Measurements from ENCODE around the gene SLC15A1. TPM values are rescaled to one million over a fixed set of nuclear protein-coding genes. Genes with fewer than 3 reads are reported as not detected.
A peak's percentile ranks its signal among the peaks of the same experiment; 100 is the strongest.

The SLC15A1 gene
- polyA plus RNA-seq, 1 donor: 16.8 TPM

DNA sequence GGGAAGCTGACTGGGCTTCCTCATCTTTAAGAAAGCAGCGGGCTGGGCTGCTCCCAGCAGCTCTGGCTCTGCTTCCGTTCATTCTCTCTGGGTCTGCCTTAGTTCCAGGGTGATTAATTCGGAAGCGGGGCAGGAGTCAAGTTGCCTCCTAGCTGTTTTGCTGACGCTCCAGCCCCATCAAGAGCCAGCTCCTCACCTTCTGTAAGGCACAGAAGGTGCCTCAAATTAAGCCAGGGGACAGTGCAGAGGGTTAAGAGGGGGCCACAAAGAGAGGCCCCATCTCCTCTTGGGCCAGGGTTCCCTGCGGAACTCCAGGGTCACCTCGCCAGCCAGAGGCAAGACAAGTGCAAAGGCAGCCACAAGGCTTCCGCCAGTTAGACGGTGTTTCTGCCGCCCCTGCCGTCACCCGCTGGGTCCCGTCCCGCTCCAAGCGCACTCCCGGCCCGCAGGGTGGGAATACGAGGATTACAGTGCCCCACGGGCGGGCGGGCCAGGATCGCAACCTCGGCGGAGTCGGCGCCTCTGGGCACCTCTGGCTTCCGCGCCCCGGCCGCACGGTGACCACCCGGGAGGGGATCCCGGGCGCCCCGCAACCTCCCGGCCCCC is 508 bp downstream of the SLC15A1 start:
- DNase-seq: peak; percentile 38

- DNase-seq: peak; percentile 41
Measured at GRCh38 chr13:98751367-98751782, 1.1 kb downstream of the SLC15A1 start.

- no peak for DNase-seq
Measured at GRCh38 chr13:98749501-98749900, 3.0 kb downstream of the SLC15A1 start.

- DNase-seq: no peak
Measured at GRCh38 chr13:98746968-98747367, 5.5 kb downstream of the SLC15A1 start.

DNA sequence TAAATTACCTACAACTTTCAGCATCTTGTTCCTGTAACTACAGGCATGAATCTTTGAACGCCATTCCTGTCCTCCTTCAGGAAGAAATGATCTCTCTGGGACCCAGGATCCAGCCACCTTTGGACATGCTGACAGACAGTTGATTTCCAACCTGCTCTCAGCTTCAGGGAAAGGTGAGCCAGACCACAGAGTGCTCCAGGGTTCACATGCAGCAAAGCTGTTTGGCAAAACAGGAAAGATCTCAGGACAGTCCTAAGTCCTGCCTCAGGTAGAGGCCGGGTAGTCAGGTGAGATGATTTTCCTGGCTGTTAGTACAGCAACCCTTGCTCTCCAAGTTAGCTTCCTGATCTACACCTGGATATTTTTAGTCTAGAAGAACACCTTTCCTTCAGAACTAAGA is 9.1 kb downstream of the SLC15A1 start:
- DNase-seq: no peak

DNA sequence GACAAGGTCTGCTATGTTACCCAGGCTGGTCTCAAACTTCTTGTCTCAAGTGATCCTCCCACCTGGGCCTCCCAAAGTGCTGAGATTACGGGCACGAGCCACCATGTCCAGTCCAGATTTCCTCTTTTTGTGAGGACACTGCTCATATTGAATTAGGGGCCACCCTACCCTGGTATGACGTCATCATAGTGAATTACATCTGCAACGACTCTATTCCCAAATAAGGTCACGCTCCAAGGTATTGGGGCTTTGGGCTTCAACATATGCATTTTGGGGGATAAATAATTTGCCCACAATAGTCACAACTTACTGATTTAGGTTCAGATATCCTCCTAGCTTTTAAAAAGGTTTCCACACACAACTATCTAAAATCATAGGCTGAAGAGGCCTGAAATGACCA is 9.5 kb downstream of the SLC15A1 start:
- DNase-seq: no peak

GRCh38 chr13:98741741-98742435 is 10.6 kb downstream of the SLC15A1 start:
- no peak for DNase-seq

DNA sequence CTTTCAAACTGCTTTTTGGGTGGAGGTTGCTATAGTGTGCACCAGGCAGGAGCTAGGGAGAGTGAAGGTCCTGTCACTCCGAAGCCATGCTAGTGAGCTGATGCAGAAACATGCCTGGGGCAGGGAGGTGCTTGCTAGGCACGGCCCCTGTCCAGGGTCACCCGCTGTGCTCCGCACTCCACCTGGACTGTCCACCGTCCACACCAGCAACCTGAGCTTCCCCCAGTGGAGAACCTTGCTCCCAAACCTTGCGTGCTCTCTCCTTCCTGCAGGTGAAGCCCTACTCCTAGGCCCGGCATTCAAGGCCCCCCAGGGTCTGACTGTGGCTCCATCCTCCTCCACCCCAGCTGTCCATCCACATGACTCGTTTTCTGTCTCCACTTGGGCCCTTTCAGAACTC is 12.3 kb downstream of the SLC15A1 start:
- DNase-seq: no peak

GRCh38 chr13:98738993-98739392 is 13.5 kb downstream of the SLC15A1 start:
- no peak for DNase-seq

DNA sequence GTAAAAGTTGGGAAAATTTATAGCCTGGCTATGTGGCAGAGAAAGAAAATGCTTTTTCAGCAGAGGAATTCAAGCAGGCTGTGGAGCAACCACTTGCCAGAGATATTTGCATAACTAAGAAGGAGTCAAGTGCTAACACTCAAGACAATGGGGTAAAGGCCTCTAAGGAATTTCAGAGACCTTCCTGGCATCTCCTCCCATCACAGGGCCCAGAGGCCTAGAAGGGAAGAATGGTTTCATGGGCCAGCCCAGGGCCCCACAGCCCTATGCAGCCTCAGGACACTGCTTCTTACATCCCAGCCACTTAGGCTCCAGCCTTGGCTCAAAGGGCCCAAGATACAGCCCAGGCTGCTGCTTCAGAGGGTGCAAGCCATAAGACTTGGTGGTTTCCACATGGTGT is 14.3 kb downstream of the SLC15A1 start:
- DNase-seq: no peak

DNA sequence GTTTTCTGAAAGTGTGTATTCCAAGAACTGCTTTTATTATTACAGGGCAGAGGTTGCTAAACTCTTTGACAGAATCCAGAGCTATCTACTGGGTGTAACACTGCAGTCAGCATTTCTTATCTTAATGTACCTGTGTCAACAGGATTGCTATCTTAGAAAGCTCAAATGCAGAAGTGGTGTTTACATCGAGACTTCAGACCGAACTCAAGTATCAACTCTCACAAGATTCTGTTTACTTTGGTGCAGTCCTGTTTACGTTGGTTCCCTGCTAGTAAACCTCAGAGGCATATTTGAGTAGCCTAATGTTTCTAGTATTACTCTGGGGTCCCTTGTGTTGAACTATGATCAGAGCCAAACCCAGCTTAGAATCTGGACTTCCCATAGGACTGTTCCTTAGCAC is 20.5 kb downstream of the SLC15A1 start:
- no peak for DNase-seq

DNA sequence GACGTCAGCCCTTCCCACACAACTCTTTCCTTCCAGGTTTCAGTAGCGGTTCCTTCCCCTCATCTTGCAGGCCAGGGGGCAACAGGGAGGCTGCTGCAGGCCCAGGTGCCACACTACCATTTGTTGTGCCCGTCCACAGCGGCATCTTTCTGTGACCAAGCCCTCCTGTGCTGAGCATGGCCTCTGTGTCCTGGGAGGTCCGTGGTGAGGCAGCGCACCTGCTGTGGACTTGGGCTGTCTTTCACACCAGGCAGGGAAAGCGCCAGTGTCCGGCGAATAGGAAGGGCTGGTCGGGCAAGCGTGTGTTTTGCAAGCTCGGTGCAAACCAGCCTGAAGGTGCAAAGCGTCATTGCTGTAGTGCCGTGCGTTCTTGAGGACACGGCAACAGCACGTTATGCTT is 21.4 kb downstream of the SLC15A1 start:
- DNase-seq: no peak

DNA sequence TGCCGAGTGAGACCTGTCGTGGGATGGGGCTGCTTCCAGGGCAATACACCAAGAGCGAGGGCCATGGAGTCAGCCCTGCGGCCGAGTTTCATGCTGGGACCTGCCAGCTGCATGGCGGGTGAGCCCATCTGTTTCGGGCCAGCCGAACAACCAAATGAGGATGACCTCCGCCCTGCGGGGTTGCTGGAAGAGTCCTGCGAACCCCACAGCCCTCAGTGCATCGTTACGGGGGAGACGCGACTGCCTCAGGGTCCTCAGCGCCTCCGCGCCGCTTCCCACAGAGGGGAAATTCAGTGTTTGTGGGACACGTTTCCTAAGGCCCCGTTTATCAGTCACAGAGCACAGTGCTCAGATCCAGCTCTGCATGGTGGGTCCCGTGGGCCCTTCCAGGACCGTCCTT is 22.0 kb downstream of the SLC15A1 start:
- no peak for DNase-seq

DNA sequence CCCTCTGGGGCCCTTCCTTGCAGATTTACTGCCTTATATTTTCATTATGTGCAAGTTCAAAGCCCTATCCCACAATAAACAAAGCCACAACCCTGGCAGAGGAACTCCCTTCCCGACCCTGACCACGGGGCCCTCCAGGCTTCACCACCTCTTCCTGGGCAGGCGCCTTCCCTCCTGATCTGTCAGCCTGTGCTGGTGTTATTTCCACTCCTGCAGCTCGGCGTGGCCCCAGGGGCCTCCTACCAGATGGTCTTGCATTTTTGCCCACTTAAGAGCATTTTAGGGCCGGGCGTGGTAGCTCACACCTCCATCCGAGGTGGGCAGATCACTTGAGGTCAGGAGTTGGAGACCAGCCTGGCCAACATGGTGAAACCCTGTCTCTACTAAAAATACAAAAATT is 22.8 kb downstream of the SLC15A1 start:
- DNase-seq: no peak

GRCh38 chr13:98722958-98723357 is 29.5 kb downstream of the SLC15A1 start:
- DNase-seq: no peak

GRCh38 chr13:98721825-98722510 is 30.5 kb downstream of the SLC15A1 start:
- no peak for DNase-seq

- no peak for DNase-seq
Measured at GRCh38 chr13:98719527-98720250, 32.8 kb downstream of the SLC15A1 start.

- no peak for DNase-seq
Measured at GRCh38 chr13:98717891-98718290, 34.6 kb downstream of the SLC15A1 start.

GRCh38 chr13:98717256-98717655 is 35.2 kb downstream of the SLC15A1 start:
- DNase-seq: no peak

- no peak for DNase-seq
Measured at GRCh38 chr13:98710521-98710920, 42.0 kb downstream of the SLC15A1 start.

GRCh38 chr13:98707281-98707999 is 45.0 kb downstream of the SLC15A1 start:
- DNase-seq: no peak

GRCh38 chr13:98706446-98707110 is 45.9 kb downstream of the SLC15A1 start:
- no peak for DNase-seq

All from left kidney (tissue), 2 donors.